ENCODE results near the gene SLC25A53. TPM values are rescaled to one million over a fixed set of nuclear protein-coding genes. Genes with fewer than 3 reads are reported as not detected.

Gene SLC25A53, protein sequence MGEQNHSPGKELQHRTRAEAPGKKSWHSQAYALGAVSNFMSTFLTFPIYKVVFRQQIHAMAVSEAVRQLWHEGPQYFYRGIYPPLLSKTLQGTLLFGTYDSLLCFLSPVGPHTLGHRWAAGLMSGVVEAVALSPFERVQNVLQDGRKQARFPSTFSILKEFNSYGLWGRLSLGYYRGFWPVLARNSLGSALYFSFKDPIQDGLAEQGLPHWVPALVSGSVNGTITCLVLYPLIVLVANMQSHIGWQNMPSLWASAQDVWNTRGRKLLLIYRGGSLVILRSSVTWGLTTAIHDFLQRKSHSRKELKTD
- total RNA-seq (2014; rRNA removed; shearing (Covaris generic)) (2.2 and 3.7 TPM in 2 replicates), polyA plus RNA-seq (2016; fragmentation: Nextera tagmentation; extraction: Ambion mirVana) (2.4 and 3.7 TPM in 2 replicates)
- long read RNA-seq, partial matches to known transcripts, result 0 of 1 reads
- long read RNA-seq, other reads (novel, unspliced or antisense), result 1 of 1 reads

DNA sequence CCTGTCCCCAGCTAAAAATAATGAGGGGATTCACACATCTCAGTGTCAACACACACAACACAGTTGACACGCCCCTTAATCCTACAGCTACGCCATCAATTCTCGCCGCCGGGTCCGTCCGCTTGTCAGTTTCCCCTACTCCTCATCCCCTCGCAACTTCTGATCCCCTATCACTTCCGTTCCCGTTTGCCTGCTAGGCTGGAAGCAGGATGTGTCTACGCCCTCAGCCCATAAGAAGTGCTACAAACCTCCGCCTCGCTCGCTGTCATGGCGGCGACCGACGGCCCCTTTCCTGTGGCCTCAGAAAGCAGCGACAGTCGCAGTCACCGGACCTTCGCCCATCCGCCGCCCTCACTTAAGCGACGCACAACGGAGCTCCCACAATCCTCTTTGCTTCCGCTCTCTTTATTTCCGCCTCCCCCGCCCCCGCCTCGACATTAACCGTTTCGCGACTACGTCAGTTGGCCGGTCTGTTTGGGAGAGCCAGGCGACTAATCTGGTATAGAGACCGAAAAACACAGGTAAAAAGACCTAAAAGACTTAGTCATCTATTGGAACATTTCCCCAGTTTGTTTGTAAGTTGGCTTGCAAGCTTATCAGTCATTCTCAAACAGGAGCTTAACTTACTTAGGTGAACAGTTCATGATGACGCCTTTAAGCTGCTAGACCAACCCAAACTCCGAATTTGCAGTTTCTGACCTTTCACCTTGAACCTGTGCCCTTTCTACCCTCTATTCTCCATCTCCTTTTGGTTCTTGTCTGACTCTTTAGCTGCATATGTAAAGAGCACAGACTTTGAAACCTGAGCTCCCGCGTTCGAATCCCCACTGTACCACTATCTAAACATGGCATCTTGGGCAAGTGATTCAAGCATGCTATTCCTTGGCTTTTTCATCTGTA lies at the start of gene SLC25A53:
TSS of gene SLC25A53 (minus strand) at position 380 of the 900 bp plus-strand sequence. CDS start 51,752 bp downstream, outside the sequence.
- Histone ChIP-seq H4K20me1 (replicated peaks; ENCODE audit: insufficient read depth) (no peaks in the 10 kb centered on the region), H2AFZ (peak within 1 kb of the TSS; percentile 66; the same call in 1 of the 2 replicates)

More for the DNA sequence above, at the start of gene SLC25A53:
- H3K79me2 ChIP-seq (replicated peaks; ENCODE audit: insufficient read depth), result no peaks in the 10 kb centered on the region
- Mint-ChIP-seq H3K4me1 (no peaks in the 10 kb centered on the region), H3K9me3 (no peaks in the 10 kb centered on the region), H3K27me3 (ENCODE audit: insufficient read depth, low read depth, poor library complexity) (no peaks in the 10 kb centered on the region), H3K4me3 (peak within 1 kb of the TSS; percentile 94), H3K27ac (peak within 1 kb of the TSS; percentile 99), H3K36me3 (ENCODE audit: low read depth) (no peaks in the 10 kb centered on the region)
- peak; percentile 95 for ATAC-seq
- H3K36me3 ChIP-seq (ENCODE audit: insufficient read depth), result no peaks in the 10 kb centered on the region
- peak; percentile 86 for DNase-seq (ENCODE audit: low spot score)
- peak within 1 kb of the TSS; percentile 85 for H3K4me2 ChIP-seq
- no peaks in the 10 kb centered on the region for H3K27me3 ChIP-seq (ENCODE audit: insufficient read depth)
- no peaks in the 10 kb centered on the region for H3F3A ChIP-seq (replicated peaks; ENCODE audit: low read depth)
- H3K4me3 ChIP-seq, result peak within 1 kb of the TSS; percentile 59
- no peaks in the 10 kb centered on the region for H3K9me2 ChIP-seq (ENCODE audit: insufficient read depth)
- peak within 1 kb of the TSS; percentile 98 for H3K27ac ChIP-seq (ENCODE audit: low read depth)
- H3K4me1 ChIP-seq (ENCODE audit: insufficient read depth), result no peaks in the 10 kb centered on the region; the same call in 1 of the 2 replicates
- TF ChIP-seq, protein P1, sequence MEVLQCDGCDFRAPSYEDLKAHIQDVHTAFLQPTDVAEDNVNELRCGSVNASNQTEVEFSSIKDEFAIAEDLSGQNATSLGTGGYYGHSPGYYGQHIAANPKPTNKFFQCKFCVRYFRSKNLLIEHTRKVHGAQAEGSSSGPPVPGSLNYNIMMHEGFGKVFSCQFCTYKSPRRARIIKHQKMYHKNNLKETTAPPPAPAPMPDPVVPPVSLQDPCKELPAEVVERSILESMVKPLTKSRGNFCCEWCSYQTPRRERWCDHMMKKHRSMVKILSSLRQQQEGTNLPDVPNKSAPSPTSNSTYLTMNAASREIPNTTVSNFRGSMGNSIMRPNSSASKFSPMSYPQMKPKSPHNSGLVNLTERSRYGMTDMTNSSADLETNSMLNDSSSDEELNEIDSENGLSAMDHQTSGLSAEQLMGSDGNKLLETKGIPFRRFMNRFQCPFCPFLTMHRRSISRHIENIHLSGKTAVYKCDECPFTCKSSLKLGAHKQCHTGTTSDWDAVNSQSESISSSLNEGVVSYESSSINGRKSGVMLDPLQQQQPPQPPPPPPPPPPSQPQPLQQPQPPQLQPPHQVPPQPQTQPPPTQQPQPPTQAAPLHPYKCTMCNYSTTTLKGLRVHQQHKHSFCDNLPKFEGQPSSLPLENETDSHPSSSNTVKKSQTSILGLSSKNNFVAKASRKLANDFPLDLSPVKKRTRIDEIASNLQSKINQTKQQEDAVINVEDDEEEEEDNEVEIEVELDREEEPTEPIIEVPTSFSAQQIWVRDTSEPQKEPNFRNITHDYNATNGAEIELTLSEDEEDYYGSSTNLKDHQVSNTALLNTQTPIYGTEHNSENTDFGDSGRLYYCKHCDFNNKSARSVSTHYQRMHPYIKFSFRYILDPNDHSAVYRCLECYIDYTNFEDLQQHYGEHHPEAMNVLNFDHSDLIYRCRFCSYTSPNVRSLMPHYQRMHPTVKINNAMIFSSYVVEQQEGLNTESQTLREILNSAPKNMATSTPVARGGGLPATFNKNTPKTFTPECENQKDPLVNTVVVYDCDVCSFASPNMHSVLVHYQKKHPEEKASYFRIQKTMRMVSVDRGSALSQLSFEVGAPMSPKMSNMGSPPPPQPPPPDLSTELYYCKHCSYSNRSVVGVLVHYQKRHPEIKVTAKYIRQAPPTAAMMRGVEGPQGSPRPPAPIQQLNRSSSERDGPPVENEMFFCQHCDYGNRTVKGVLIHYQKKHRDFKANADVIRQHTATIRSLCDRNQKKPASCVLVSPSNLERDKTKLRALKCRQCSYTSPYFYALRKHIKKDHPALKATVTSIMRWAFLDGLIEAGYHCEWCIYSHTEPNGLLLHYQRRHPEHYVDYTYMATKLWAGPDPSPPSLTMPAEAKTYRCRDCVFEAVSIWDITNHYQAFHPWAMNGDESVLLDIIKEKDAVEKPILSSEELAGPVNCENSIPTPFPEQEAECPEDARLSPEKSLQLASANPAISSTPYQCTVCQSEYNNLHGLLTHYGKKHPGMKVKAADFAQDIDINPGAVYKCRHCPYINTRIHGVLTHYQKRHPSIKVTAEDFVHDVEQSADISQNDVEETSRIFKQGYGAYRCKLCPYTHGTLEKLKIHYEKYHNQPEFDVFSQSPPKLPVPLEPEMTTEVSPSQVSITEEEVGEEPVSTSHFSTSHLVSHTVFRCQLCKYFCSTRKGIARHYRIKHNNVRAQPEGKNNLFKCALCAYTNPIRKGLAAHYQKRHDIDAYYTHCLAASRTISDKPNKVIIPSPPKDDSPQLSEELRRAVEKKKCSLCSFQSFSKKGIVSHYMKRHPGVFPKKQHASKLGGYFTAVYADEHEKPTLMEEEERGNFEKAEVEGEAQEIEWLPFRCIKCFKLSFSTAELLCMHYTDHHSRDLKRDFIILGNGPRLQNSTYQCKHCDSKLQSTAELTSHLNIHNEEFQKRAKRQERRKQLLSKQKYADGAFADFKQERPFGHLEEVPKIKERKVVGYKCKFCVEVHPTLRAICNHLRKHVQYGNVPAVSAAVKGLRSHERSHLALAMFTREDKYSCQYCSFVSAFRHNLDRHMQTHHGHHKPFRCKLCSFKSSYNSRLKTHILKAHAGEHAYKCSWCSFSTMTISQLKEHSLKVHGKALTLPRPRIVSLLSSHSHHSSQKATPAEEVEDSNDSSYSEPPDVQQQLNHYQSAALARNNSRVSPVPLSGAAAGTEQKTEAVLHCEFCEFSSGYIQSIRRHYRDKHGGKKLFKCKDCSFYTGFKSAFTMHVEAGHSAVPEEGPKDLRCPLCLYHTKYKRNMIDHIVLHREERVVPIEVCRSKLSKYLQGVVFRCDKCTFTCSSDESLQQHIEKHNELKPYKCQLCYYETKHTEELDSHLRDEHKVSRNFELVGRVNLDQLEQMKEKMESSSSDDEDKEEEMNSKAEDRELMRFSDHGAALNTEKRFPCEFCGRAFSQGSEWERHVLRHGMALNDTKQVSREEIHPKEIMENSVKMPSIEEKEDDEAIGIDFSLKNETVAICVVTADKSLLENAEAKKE (CRISPR knock-in tag; IDR thresholded peaks at IDR 0.05), result no peak
- TF ChIP-seq CREB1 (CRISPR knock-in tag; IDR thresholded peaks at IDR 0.05; ENCODE audit: low read depth), result peak; percentile 96
- TF ChIP-seq ETS1 (IDR thresholded peaks at IDR 0.05), result peak; percentile 64; the same call in 1 of the 2 replicates
